GM12801 (cell line): ENCODE data around the gene TTC21A.

ENCODE experiments used
- CTCF ChIP-seq: IDR thresholded peaks from one replicate; pipeline ENCODE4 v1.5.1; 2011; ENCODE audit warnings: control low read depth; ENCODE audit not compliant: insufficient read length; ENCODE audit errors: extremely low read depth

Gene TTC21A

GRCh38 chr3:39146611-39147591 is 39.4 kb downstream of the TTC21A start:
- TF ChIP-seq CTCF, result no peak

GRCh38 chr3:39147711-39148434 is 40.4 kb downstream of the TTC21A start:
- no peak for TF ChIP-seq CTCF

GRCh38 chr3:39148435-39149058 is 41.1 kb downstream of the TTC21A start:
- no peak for TF ChIP-seq CTCF

- TF ChIP-seq CTCF, result no peak
Measured at GRCh38 chr3:39149059-39149455, 41.6 kb downstream of the TTC21A start.

GRCh38 chr3:39149498-39150147 is 42.1 kb downstream of the TTC21A start:
- no peak for TF ChIP-seq CTCF

GRCh38 chr3:39150148-39150802 is 42.8 kb downstream of the TTC21A start:
- TF ChIP-seq CTCF, result no peak
